K562 (cell line): ENCODE results near the gene ITPRID2. TPM values are rescaled to one million over a fixed set of nuclear protein-coding genes. Genes with fewer than 3 reads are reported as not detected.

Experiments used
- HDAC1 ChIP-seq, 2 experiments: fragments of 450-650 bp; IDR thresholded peaks; 2 replicates each; pipeline ENCODE4 v1.6.1; 2016 to 2017; ENCODE audit warnings: inconsistent platforms in 1 of 2, mild to moderate bottlenecking in 1 of 2, moderate library complexity in 1 of 2
- HIVEP1 ChIP-seq: fragments of 250-450 bp; sonication (Bioruptor Pico); IDR thresholded peaks from 2 replicates; pipeline ENCODE4 v1.4.0; 2020; ENCODE audit warnings: mild to moderate bottlenecking
- JUNB ChIP-seq: fragments of 450-650 bp; formaldehyde crosslinking; conservative IDR thresholded peaks from 2 replicates; pipeline ENCODE4 v1.4.0; 2020; ENCODE audit warnings: mild to moderate bottlenecking
- KLF16 ChIP-seq: IDR thresholded peaks from 2 replicates; pipeline ENCODE4 v1.6.1; 2016; ENCODE audit warnings: antibody characterized with exemption
- PHF21A ChIP-seq: fragments of 450-650 bp; IDR thresholded peaks from 2 replicates; pipeline ENCODE4 v1.6.1; 2017; ENCODE audit warnings: low read depth, borderline replicate concordance
- PRMT5 ChIP-seq: sonication (generic); formaldehyde crosslinking; IDR thresholded peaks from 2 replicates; pipeline ENCODE4 v1.5.0; 2020; ENCODE audit warnings: missing genetic modification reagents
- RBM39 ChIP-seq: fragments of 200-400 bp; formaldehyde crosslinking; optimal IDR thresholded peaks from 2 replicates; pipeline ENCODE3; 2018; ENCODE audit warnings: low read depth, low read length
- SAP30 ChIP-seq: fragments of 200-600 bp; sonication (generic); IDR thresholded peaks from 2 replicates; pipeline ENCODE4 v1.6.1; 2012; ENCODE audit warnings: borderline replicate concordance, low read depth, mild to moderate bottlenecking, moderate library complexity, low read length, control low read depth, inconsistent platforms; ENCODE audit not compliant: insufficient read depth, poor library complexity, severe bottlenecking
- SRSF7 ChIP-seq: fragments of 200-400 bp; formaldehyde crosslinking; optimal IDR thresholded peaks from 2 replicates; pipeline ENCODE3; 2017; ENCODE audit warnings: mild to moderate bottlenecking, low read depth, low read length
- STAG1 ChIP-seq: sonication (generic); formaldehyde crosslinking; IDR thresholded peaks from 2 replicates; pipeline ENCODE4 v1.5.0; 2020; ENCODE audit warnings: missing genetic modification reagents, borderline replicate concordance
- THRAP3 ChIP-seq: fragments of 450-650 bp; IDR thresholded peaks from 2 replicates; pipeline ENCODE4 v1.6.1; 2016; ENCODE audit warnings: mild to moderate bottlenecking, inconsistent platforms, borderline replicate concordance
- XRCC5 ChIP-seq: fragments of 200-400 bp; formaldehyde crosslinking; IDR thresholded peaks from 2 replicates; pipeline ENCODE4 v1.6.1; 2017; ENCODE audit warnings: low read depth, mild to moderate bottlenecking, low read length
- ZBTB34 ChIP-seq: fragments of 250-450 bp; sonication (Bioruptor Pico); IDR thresholded peaks from 2 replicates; pipeline ENCODE4 v1.8.0; 2021; ENCODE audit warnings: mild to moderate bottlenecking, moderate library complexity
- ZBTB49 ChIP-seq: sonication (generic); formaldehyde crosslinking; IDR thresholded peaks from 2 replicates; pipeline ENCODE4 v1.8.0; 2022; ENCODE audit warnings: missing genetic modification reagents, mild to moderate bottlenecking, borderline replicate concordance
- ZBTB7A ChIP-seq: IDR thresholded peaks from 2 replicates; pipeline ENCODE4 v1.6.1; 2011; ENCODE audit warnings: low read depth, mild to moderate bottlenecking, low read length, moderate library complexity, borderline replicate concordance; ENCODE audit not compliant: control insufficient read depth
- ZC3H4 ChIP-seq: sonication (generic); formaldehyde crosslinking; IDR thresholded peaks from 2 replicates; pipeline ENCODE4 v1.9.0; 2021; ENCODE audit warnings: missing genetic modification reagents, borderline replicate concordance
- ZNF717 ChIP-seq: fragments of 250-450 bp; sonication (Bioruptor Pico); IDR thresholded peaks from 2 replicates; pipeline ENCODE4 v1.5.0; 2021
- ZNF764 ChIP-seq: fragments of 250-450 bp; sonication (Bioruptor Pico); IDR thresholded peaks from 2 replicates; pipeline ENCODE4 v1.4.0; 2020; ENCODE audit warnings: low read depth, mild to moderate bottlenecking, moderate library complexity
- polyA plus RNA-seq, 8 experiments: library from polyadenylated mRNA; depleted of rRNA in 4 of 8; stranded (reverse) in 5 of 8; unstranded in 3 of 8; fragments of >200 nt; fragmentation: Nextera tagmentation in 2 of 8; fragmentation: Illumina TruSeq in 1 of 8; extraction: Ambion mirVana in 2 of 8; extraction: Trizol in 1 of 8; gene quantifications; 2 replicates each; pipeline versions ENCODE4 v1.2.1 to v1.2.3, GENCODE V29; 2011 to 2014; ENCODE audit warnings: inconsistent platforms in 1 of 8, missing spikeins in 1 of 8
- total RNA-seq, 7 experiments: library from RNA; depleted of rRNA in 6 of 7; stranded (reverse); fragments of >200 nt in 6 of 7; fragmentation: Illumina TruSeq in 2 of 7; extraction: Trizol in 2 of 7; gene quantifications; 2 replicates each; pipeline versions ENCODE4 v1.2.1 to v1.2.3, GENCODE V29; 2011 to 2021; ENCODE audit warnings: low replicate concordance in 1 of 7
- TF ChIP-seq, protein P1 (sequence below): sonication (generic); formaldehyde crosslinking; IDR thresholded peaks from 2 replicates; pipeline ENCODE4 v1.8.0; 2023; ENCODE audit warnings: missing genetic modification reagents, mild to moderate bottlenecking, borderline replicate concordance

The ITPRID2 gene
- total and polyA plus RNA-seq, 9 of the 15 experiments (the other 6 are each of a cell fraction or from before 2014, with no cell fraction given): 18.5 to 77.8 (median 52.0) TPM

- TF ChIP-seq ZBTB49 (no peak; the same call in 1 of the 2 replicates), STAG1 (CRISPR knock-in tag) (no peak), PHF21A (no peak), PRMT5 (no peak), XRCC5 (no peak; the same call in none of the 2 replicates), SAP30 (peak; percentile 63), KLF16 (no peak), HDAC1 (IDR thresholded peaks at IDR 0.05) (peak in 1 of 2 experiments; percentile 68; a peak in 2 of 4 replicates), THRAP3 (no peak), RBM39 (no peak), SRSF7 (no peak), ZNF764 (CRISPR knock-in tag) (no peak), HIVEP1 (CRISPR knock-in tag) (no peak), JUNB (CRISPR knock-in tag) (no peak), ZBTB7A (0 out of 2 replicates have a peak, but pooled peaks have one; percentile 24), ZNF717 (CRISPR knock-in tag) (no peak), ZBTB34 (CRISPR knock-in tag) (no peak), ZC3H4 (CRISPR knock-in tag) (no peak)
- TF ChIP-seq, protein P1, sequence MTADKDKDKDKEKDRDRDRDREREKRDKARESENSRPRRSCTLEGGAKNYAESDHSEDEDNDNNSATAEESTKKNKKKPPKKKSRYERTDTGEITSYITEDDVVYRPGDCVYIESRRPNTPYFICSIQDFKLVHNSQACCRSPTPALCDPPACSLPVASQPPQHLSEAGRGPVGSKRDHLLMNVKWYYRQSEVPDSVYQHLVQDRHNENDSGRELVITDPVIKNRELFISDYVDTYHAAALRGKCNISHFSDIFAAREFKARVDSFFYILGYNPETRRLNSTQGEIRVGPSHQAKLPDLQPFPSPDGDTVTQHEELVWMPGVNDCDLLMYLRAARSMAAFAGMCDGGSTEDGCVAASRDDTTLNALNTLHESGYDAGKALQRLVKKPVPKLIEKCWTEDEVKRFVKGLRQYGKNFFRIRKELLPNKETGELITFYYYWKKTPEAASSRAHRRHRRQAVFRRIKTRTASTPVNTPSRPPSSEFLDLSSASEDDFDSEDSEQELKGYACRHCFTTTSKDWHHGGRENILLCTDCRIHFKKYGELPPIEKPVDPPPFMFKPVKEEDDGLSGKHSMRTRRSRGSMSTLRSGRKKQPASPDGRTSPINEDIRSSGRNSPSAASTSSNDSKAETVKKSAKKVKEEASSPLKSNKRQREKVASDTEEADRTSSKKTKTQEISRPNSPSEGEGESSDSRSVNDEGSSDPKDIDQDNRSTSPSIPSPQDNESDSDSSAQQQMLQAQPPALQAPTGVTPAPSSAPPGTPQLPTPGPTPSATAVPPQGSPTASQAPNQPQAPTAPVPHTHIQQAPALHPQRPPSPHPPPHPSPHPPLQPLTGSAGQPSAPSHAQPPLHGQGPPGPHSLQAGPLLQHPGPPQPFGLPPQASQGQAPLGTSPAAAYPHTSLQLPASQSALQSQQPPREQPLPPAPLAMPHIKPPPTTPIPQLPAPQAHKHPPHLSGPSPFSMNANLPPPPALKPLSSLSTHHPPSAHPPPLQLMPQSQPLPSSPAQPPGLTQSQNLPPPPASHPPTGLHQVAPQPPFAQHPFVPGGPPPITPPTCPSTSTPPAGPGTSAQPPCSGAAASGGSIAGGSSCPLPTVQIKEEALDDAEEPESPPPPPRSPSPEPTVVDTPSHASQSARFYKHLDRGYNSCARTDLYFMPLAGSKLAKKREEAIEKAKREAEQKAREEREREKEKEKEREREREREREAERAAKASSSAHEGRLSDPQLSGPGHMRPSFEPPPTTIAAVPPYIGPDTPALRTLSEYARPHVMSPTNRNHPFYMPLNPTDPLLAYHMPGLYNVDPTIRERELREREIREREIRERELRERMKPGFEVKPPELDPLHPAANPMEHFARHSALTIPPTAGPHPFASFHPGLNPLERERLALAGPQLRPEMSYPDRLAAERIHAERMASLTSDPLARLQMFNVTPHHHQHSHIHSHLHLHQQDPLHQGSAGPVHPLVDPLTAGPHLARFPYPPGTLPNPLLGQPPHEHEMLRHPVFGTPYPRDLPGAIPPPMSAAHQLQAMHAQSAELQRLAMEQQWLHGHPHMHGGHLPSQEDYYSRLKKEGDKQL (CRISPR knock-in tag): no peak
Measured at GRCh38 chr2:181891966-181892798, 652 bp downstream of the ITPRID2 start (continued).
